IMR-90 (cell line): ENCODE measurements around the gene TAF10. TPM values are rescaled to one million over a fixed set of nuclear protein-coding genes. Genes with fewer than 3 reads are reported as not detected.

ENCODE experiments used
- ATAC-seq: fragments of 200-7000 bp; cut with Tn5 transposase; 2 replicates; pipeline ENCODE4 v1.9.1; 2020; ENCODE audit warnings: low read depth, mild to moderate bottlenecking, moderate library complexity
- BruUV-seq: library from RNA; stranded (reverse); fragments of 400-500 nt; replicated peaks from 2 replicates; lab custom pipeline; 2021; lab: Mats Ljungman, UMichigan
- CTCF ChIA-PET: fragments of 300-600 bp; formaldehyde crosslinking; extraction: SDS; loops from one replicate; lab custom pipeline; 2021; ENCODE audit warnings: antibody characterized with exemption; lab: Yijun Ruan, JAX
- POLR2A ChIA-PET: fragments of 300-600 bp; sonication (Branson Sonifier 250); formaldehyde crosslinking; loops from one replicate; lab custom pipeline; 2022; ENCODE audit warnings: antibody characterized with exemption; ENCODE audit not compliant: unreplicated experiment; lab: Charles Lee
- DNase-seq: peaks from one replicate; pipeline ENCODE4 v3.0.0; 2013
- H2AFZ ChIP-seq: replicated peaks from 2 replicates; pipeline ENCODE3; 2013; ENCODE audit warnings: low read length, mild to moderate bottlenecking; ENCODE audit not compliant: poor library complexity
- H2AK5ac ChIP-seq: 2 replicates; pipeline ENCODE4 v1.6.1; 2013; ENCODE audit warnings: low read depth, low read length, inconsistent platforms
- H2AK9ac ChIP-seq: replicated peaks from 2 replicates; pipeline ENCODE3; 2013; ENCODE audit warnings: mild to moderate bottlenecking, low read depth, low read length, moderate library complexity; ENCODE audit not compliant: poor library complexity
- H2BK120ac ChIP-seq: 2 replicates; pipeline ENCODE4 v1.6.1; 2013; ENCODE audit warnings: low read depth, low read length, inconsistent platforms
- H2BK15ac ChIP-seq: 3 replicates; pipeline ENCODE4 v1.6.1; 2013; ENCODE audit warnings: low read depth, low read length, inconsistent platforms
- H2BK20ac ChIP-seq: 2 replicates; pipeline ENCODE4 v1.6.1; 2013; ENCODE audit warnings: low read depth, mild to moderate bottlenecking, inconsistent platforms, low read length, moderate library complexity
- H2BK5ac ChIP-seq: 2 replicates; pipeline ENCODE4 v1.6.1; 2013; ENCODE audit warnings: mild to moderate bottlenecking, low read depth, low read length, inconsistent platforms; ENCODE audit not compliant: poor library complexity, severe bottlenecking
- H3K14ac ChIP-seq: replicated peaks from 2 replicates; pipeline ENCODE4 v1.6.1; 2013; ENCODE audit warnings: low read depth, low read length, inconsistent platforms
- H3K18ac ChIP-seq: 2 replicates; pipeline ENCODE4 v1.6.1; 2013; ENCODE audit warnings: low read depth, low read length, control low read depth
- H3K23ac ChIP-seq: 2 replicates; pipeline ENCODE4 v1.6.1; 2013; ENCODE audit warnings: low read depth, low read length, inconsistent platforms
- H3K27ac ChIP-seq: 2 replicates; pipeline ENCODE4 v1.5.1; 2013; ENCODE audit warnings: mild to moderate bottlenecking, control low read depth, low read length; ENCODE audit not compliant: insufficient read depth
- H3K27me3 ChIP-seq: 2 replicates; pipeline ENCODE4 v1.6.1; 2013; ENCODE audit warnings: low read length; ENCODE audit not compliant: control insufficient read depth, insufficient read depth
- H3K36me3 ChIP-seq: 2 replicates; pipeline ENCODE4 v1.6.1; 2013; ENCODE audit warnings: low read length, mixed read lengths; ENCODE audit not compliant: control insufficient read depth, insufficient read depth
- H3K4ac ChIP-seq: 2 replicates; pipeline ENCODE4 v1.6.1; 2013; ENCODE audit warnings: low read depth, low read length, inconsistent platforms
- H3K4me1 ChIP-seq: 2 replicates; pipeline ENCODE4 v1.6.1; 2013; ENCODE audit warnings: low read length, mixed read lengths; ENCODE audit not compliant: control insufficient read depth, insufficient read depth
- H3K4me2 ChIP-seq: 2 replicates; pipeline ENCODE4 v1.6.1; 2013; ENCODE audit warnings: low read depth, mild to moderate bottlenecking, control low read depth, low read length, moderate library complexity
- H3K4me3 ChIP-seq: 2 replicates; pipeline ENCODE4 v1.5.1; 2013; ENCODE audit warnings: low read depth, mild to moderate bottlenecking, control low read depth, low read length, moderate library complexity; ENCODE audit not compliant: insufficient read depth
- H3K56ac ChIP-seq: 2 replicates; pipeline ENCODE4 v1.6.1; 2013; ENCODE audit warnings: low read length, inconsistent platforms; ENCODE audit not compliant: insufficient read depth; ENCODE audit errors: extremely low read depth
- H3K79me1 ChIP-seq, 2 experiments: 2 replicates each; pipeline ENCODE4 v1.6.1; 2013; ENCODE audit warnings: low read length in 2 of 2, inconsistent platforms in 1 of 2, low read depth in 1 of 2
- H3K9ac ChIP-seq: 2 replicates; pipeline ENCODE4 v1.6.1; 2013; ENCODE audit warnings: low read depth, low read length, control low read depth
- H3K9me1 ChIP-seq: 2 replicates; pipeline ENCODE4 v1.6.1; 2013; ENCODE audit warnings: low read length, inconsistent platforms; ENCODE audit not compliant: insufficient read depth
- H3K9me3 ChIP-seq: 2 replicates; pipeline ENCODE4 v1.6.1; 2013; ENCODE audit warnings: low read length; ENCODE audit not compliant: control insufficient read depth, insufficient read depth
- H4K20me1 ChIP-seq: 2 replicates; pipeline ENCODE4 v1.6.1; 2013; ENCODE audit warnings: low read length, inconsistent platforms; ENCODE audit not compliant: insufficient read depth
- H4K5ac ChIP-seq: 2 replicates; pipeline ENCODE4 v1.6.1; 2013; ENCODE audit warnings: mild to moderate bottlenecking, low read depth, low read length, control low read depth
- H4K8ac ChIP-seq, 2 experiments: 2 replicates each; pipeline ENCODE4 v1.6.1; 2013; ENCODE audit warnings: low read depth in 2 of 2, low read length in 2 of 2, control low read depth in 1 of 2, inconsistent platforms in 1 of 2
- H4K91ac ChIP-seq: 2 replicates; pipeline ENCODE4 v1.6.1; 2013; ENCODE audit warnings: low read depth, low read length, inconsistent platforms; ENCODE audit not compliant: insufficient read depth
- BHLHE40 ChIP-seq: fragments of 150-350 bp; IDR thresholded peaks from 2 replicates; pipeline ENCODE4 v1.6.1; 2016; ENCODE audit warnings: mild to moderate bottlenecking, low read depth, low read length
- CHD1 ChIP-seq: IDR thresholded peaks from 2 replicates; pipeline ENCODE4 v1.6.1; 2012; ENCODE audit warnings: low read depth, low read length, improper control_type of control experiment
- FOS ChIP-seq: fragments of 150-350 bp; IDR thresholded peaks from 2 replicates; pipeline ENCODE4 v1.6.1; 2016; ENCODE audit warnings: low read depth, low read length
- MAFK ChIP-seq: IDR thresholded peaks from 2 replicates; pipeline ENCODE4 v1.6.1; 2012; ENCODE audit warnings: low read depth, low read length, improper control_type of control experiment
- POLR2A ChIP-seq: IDR thresholded peaks from 2 replicates; pipeline ENCODE4 v1.6.1; 2012; ENCODE audit warnings: mild to moderate bottlenecking, low read depth, low read length
- RAD21 ChIP-seq: IDR thresholded peaks from 2 replicates; pipeline ENCODE4 v1.6.1; 2012; ENCODE audit warnings: low read length, improper control_type of control experiment
- WGBS, 2 experiments: methylation state at CpG; one replicate each; pipeline versions ENCODE4 v1.1.5 to v1.1.7; 2013; ENCODE audit warnings: missing lambda C conversion rate in 2 of 2; ENCODE audit not compliant: insufficient read length in 1 of 2; ENCODE audit errors: extremely low coverage in 2 of 2; 5-methylcytosine and 5-hydroxymethylcytosine counted together
- dilution Hi-C: fragments of 300-500 bp; cut with HindIII; formaldehyde crosslinking; loops from one replicate; pipeline ENCODE4 v1.14.3; 2018; ENCODE audit warnings: low sequenced_read_pairs; ENCODE audit not compliant: unreplicated experiment
- in situ Hi-C: fragments of 300-500 bp; cut with MboI; formaldehyde crosslinking; loops from 3 replicates; pipeline ENCODE4 v1.14.3; 2019; ENCODE audit warnings: low sequenced_read_pairs, inconsistent platforms, mixed read lengths
- intact Hi-C: fragments of 100-400 bp; cut with micrococcal nuclease; formaldehyde crosslinking; loops from 2 replicates; pipeline ENCODE4 v1.10.0; 2022
- polyA plus RNA-seq, 3 experiments: library from polyadenylated mRNA; depleted of rRNA; stranded (reverse); fragments of >200 nt; gene quantifications; 2 replicates each; pipeline ENCODE4 v1.2.3, GENCODE V29; 2012; ENCODE audit warnings: low replicate concordance in 1 of 3
- total RNA-seq: library from RNA; depleted of rRNA; stranded (reverse); fragments of >200 nt; gene quantifications from 2 replicates; pipeline ENCODE4 v1.2.3, GENCODE V29; 2012

The TAF10 gene
- total and polyA plus RNA-seq, 2 of the 4 experiments (the other 2 are of a cell fraction) = 18.6 to 132 TPM

GRCh38 chr11:6563121-6563619, 48.8 kb downstream of the TAF10 start:
- no peak overlapping the region for H2AFZ ChIP-seq
- no peak overlapping the region for H2BK5ac ChIP-seq
- intact Hi-C loops (no loop called here), in situ Hi-C loops (no loop called here), dilution Hi-C loops (no loop called here)
- DNase-seq (no peak), ATAC-seq (no peak)
- no peak overlapping the region for H3K27ac ChIP-seq
- no peak overlapping the region for H2BK20ac ChIP-seq
- H3K4me3 ChIP-seq = no peak overlapping the region
- no peaks in the 10 kb centered on the region for H3K9me3 ChIP-seq
- no peak overlapping the region for H4K5ac ChIP-seq
- H4K91ac ChIP-seq = no peak overlapping the region
- H3K27me3 ChIP-seq = no peaks in the 10 kb centered on the region
- peaks cover 5% of the 10 kb centered on the region for H3K9me1 ChIP-seq
- H4K20me1 ChIP-seq = no peaks in the 10 kb centered on the region
- no peaks in the 10 kb centered on the region for H3K79me1 ChIP-seq
- H3K4ac ChIP-seq = no peak overlapping the region
- no peak overlapping the region for H3K56ac ChIP-seq
- no peak overlapping the region for H3K18ac ChIP-seq
- no peak overlapping the region for H2BK120ac ChIP-seq
- no peak overlapping the region for H3K4me2 ChIP-seq
- no peak overlapping the region for H2BK15ac ChIP-seq
- H2AK5ac ChIP-seq = no peak overlapping the region
- BruUV-seq = no TSS peak
- ChIA-PET CTCF (no interaction called here), POLR2A (no interaction called here)
- no peak overlapping the region for H3K14ac ChIP-seq
- H4K8ac ChIP-seq = no peak overlapping the region
- H3K36me3 ChIP-seq = no peaks in the 10 kb centered on the region
- 96% methylated on average over 3 of the region's 4 CpGs; no CpG with 5 or more reads in 1 of the 2 experiments for WGBS, 2 experiments
- no peaks in the 10 kb centered on the region; the same call in 1 of the 2 replicates for H3K4me1 ChIP-seq
- no peak overlapping the region for H2AK9ac ChIP-seq
- no peak overlapping the region for H3K23ac ChIP-seq
- TF ChIP-seq POLR2A (no peak), FOS (no peak), MAFK (no peak), BHLHE40 (no peak), CHD1 (no peak), RAD21 (no peak)
- H3K9ac ChIP-seq = no peak overlapping the region
